Measurements from ENCODE around the gene GOLGA8J.

- TF ChIP-seq CTCF (conservative IDR thresholded peaks at IDR 0.05; ENCODE audit: low read depth, low read length) (no peak), CHD1 (IDR thresholded peaks at IDR 0.05; ENCODE audit: low read depth, low read length) (no peak)
Observed at GRCh38 chr15:30033763-30034162, 49.0 kb upstream of the GOLGA8J start.

Measured in IMR-90 (cell line).